ENCODE measurements around the gene NFKB2.

NFKB2 gene

DNA sequence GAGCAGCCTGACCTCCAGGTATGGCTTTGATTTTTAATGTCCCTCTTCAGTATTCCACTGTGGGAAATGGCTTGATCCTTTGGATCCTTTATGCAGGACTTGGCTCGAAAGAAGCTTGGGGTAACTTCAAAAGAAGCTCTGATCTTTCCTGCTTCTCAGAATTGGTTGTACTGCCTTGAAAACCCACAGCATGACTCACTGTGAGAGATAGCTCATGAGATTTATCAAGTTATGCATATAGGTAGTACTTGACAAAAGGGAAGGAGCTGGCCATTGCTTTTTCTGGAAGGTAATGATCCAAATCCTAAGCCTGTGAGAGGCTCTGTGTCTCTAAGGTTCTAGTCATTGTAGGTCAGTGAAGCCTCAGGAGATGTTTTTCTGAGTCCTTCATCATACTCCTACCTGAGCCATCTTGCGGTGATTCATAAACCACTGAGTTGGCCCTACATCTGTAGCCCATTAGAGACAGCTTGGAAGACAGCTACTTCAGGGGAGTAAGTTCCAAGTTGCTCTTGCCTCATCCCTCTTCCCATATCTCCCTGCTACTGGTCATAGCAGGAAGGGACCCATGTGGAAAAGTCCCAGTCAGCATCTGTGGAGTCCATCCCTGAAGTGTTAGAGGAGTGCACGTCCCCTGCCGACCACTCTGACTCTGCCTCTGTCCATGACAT is 36.7 kb upstream of the NFKB2 start:
- TF ChIP-seq YY1 (IDR thresholded peaks at IDR 0.05; ENCODE audit: low read depth) (no peak), CEBPB (IDR thresholded peaks at IDR 0.05) (no peak), RAD21 (IDR thresholded peaks at IDR 0.05; ENCODE audit: low read depth) (no peak), TAF1 (IDR thresholded peaks at IDR 0.05; ENCODE audit: low read depth) (no peak), CREB1 (IDR thresholded peaks at IDR 0.05; ENCODE audit: low read depth) (no peak), ZBTB7A (IDR thresholded peaks at IDR 0.05; ENCODE audit: low read depth) (no peak), EP300 (IDR thresholded peaks at IDR 0.05; ENCODE audit: borderline replicate concordance) (no peak), FOXM1 (IDR thresholded peaks at IDR 0.05; ENCODE audit: borderline replicate concordance, low read depth) (no peak)
- TF ChIP-seq, protein P1, sequence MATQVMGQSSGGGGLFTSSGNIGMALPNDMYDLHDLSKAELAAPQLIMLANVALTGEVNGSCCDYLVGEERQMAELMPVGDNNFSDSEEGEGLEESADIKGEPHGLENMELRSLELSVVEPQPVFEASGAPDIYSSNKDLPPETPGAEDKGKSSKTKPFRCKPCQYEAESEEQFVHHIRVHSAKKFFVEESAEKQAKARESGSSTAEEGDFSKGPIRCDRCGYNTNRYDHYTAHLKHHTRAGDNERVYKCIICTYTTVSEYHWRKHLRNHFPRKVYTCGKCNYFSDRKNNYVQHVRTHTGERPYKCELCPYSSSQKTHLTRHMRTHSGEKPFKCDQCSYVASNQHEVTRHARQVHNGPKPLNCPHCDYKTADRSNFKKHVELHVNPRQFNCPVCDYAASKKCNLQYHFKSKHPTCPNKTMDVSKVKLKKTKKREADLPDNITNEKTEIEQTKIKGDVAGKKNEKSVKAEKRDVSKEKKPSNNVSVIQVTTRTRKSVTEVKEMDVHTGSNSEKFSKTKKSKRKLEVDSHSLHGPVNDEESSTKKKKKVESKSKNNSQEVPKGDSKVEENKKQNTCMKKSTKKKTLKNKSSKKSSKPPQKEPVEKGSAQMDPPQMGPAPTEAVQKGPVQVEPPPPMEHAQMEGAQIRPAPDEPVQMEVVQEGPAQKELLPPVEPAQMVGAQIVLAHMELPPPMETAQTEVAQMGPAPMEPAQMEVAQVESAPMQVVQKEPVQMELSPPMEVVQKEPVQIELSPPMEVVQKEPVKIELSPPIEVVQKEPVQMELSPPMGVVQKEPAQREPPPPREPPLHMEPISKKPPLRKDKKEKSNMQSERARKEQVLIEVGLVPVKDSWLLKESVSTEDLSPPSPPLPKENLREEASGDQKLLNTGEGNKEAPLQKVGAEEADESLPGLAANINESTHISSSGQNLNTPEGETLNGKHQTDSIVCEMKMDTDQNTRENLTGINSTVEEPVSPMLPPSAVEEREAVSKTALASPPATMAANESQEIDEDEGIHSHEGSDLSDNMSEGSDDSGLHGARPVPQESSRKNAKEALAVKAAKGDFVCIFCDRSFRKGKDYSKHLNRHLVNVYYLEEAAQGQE (IDR thresholded peaks at IDR 0.05; ENCODE audit: low read depth): no peak

DNA sequence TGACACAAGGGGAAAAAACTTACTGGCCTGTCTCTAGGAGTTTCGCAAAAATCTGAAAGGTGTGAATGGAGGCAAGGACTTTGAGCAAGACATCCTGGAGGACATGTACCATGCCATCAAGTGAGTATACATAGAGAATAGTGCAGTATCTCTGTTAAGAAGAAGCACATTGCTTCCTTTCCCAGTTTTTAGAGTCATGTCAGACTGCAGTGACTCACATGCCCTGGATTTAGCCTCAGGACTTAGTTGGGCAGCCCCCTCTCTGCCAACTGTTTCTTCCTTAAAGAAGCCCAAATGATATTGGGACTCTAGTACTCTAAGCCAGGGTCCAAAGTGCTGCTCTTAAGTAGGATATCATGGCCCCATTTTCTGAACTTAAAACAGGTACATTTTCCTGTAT is 28.1 kb upstream of the NFKB2 start:
- TF ChIP-seq EGR1 (IDR thresholded peaks at IDR 0.05) (no peak), TAF1 (IDR thresholded peaks at IDR 0.05; ENCODE audit: low read depth) (no peak), FOXM1 (IDR thresholded peaks at IDR 0.05; ENCODE audit: borderline replicate concordance, low read depth) (no peak), CEBPB (IDR thresholded peaks at IDR 0.05) (no peak), NFIC (IDR thresholded peaks at IDR 0.05) (no peak), TCF12 (IDR thresholded peaks at IDR 0.05; ENCODE audit: low read depth) (no peak), RAD21 (IDR thresholded peaks at IDR 0.05; ENCODE audit: low read depth) (no peak), ZBTB7A (IDR thresholded peaks at IDR 0.05; ENCODE audit: low read depth) (no peak), EP300 (IDR thresholded peaks at IDR 0.05; ENCODE audit: borderline replicate concordance) (no peak), YY1 (IDR thresholded peaks at IDR 0.05; ENCODE audit: low read depth) (no peak), CREB1 (IDR thresholded peaks at IDR 0.05; ENCODE audit: low read depth) (no peak), TEAD4 (IDR thresholded peaks at IDR 0.05) (no peak)
- TF ChIP-seq, protein P1 (IDR thresholded peaks at IDR 0.05; ENCODE audit: low read depth): no peak
- TF ChIP-seq, protein P2, sequence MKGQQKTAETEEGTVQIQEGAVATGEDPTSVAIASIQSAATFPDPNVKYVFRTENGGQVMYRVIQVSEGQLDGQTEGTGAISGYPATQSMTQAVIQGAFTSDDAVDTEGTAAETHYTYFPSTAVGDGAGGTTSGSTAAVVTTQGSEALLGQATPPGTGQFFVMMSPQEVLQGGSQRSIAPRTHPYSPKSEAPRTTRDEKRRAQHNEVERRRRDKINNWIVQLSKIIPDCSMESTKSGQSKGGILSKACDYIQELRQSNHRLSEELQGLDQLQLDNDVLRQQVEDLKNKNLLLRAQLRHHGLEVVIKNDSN (IDR thresholded peaks at IDR 0.05): no peak
- TF ChIP-seq, protein P3, sequence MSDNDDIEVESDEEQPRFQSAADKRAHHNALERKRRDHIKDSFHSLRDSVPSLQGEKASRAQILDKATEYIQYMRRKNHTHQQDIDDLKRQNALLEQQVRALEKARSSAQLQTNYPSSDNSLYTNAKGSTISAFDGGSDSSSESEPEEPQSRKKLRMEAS (IDR thresholded peaks at IDR 0.05): no peak

DNA sequence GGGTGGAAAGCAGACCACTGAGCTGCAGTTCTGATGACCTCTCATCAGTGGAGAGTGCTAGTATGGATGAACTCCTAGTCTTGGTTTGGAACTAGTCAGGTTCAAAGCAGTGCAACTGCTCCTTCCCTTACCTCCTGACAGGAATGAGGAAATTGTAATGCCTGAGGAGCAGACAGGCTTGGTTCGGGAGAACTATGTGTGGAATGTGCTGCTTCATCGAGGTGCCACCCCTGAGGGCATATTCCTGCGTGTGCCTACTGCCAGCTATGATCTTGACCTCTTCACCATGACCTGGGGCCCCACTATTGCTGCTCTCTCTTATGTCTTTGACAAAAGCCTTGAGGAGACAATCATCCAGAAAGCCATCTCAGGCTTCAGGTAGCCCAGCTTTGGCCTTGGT is 27.4 kb upstream of the NFKB2 start:
- TF ChIP-seq CEBPB (IDR thresholded peaks at IDR 0.05) (no peak), TEAD4 (IDR thresholded peaks at IDR 0.05) (peak; percentile 96), EGR1 (IDR thresholded peaks at IDR 0.05) (no peak), TCF12 (IDR thresholded peaks at IDR 0.05; ENCODE audit: low read depth) (0 out of 2 replicates have a peak, but pooled peaks have one; percentile 19), EP300 (IDR thresholded peaks at IDR 0.05; ENCODE audit: borderline replicate concordance) (peak; percentile 39; the same call in 1 of the 2 replicates)

DNA sequence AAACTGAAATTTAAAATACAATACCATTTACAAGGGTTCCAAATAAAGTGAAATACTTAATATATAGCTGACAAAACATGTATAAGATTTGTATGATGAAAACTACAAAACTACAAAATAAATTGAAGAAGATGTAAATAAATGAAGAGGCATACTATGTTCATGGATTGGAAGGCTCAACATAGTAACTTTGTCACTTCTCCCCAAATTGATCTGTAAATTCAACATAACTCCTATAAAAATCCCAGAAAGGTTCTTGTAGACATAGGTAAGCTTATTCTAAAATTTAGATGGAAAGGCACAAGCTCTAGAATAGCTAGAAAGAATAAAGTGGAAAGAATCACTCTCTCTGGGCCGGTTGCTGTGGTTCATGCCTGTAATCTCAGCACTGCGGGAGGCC is 24.2 kb upstream of the NFKB2 start:
- TF ChIP-seq EGR1 (IDR thresholded peaks at IDR 0.05): no peak
- TF ChIP-seq, protein P3 (IDR thresholded peaks at IDR 0.05): no peak
- TF ChIP-seq FOXM1 (IDR thresholded peaks at IDR 0.05; ENCODE audit: borderline replicate concordance, low read depth): no peak
- TF ChIP-seq CREB1 (IDR thresholded peaks at IDR 0.05; ENCODE audit: low read depth): no peak
- no peak for TF ChIP-seq EP300 (IDR thresholded peaks at IDR 0.05; ENCODE audit: borderline replicate concordance)
- TF ChIP-seq, protein P1 (IDR thresholded peaks at IDR 0.05; ENCODE audit: low read depth): no peak
- no peak for TF ChIP-seq CEBPB (IDR thresholded peaks at IDR 0.05)
- no peak for TF ChIP-seq TEAD4 (IDR thresholded peaks at IDR 0.05)
- TF ChIP-seq NFIC (IDR thresholded peaks at IDR 0.05): no peak
- no peak for TF ChIP-seq ZBTB7A (IDR thresholded peaks at IDR 0.05; ENCODE audit: low read depth)

DNA sequence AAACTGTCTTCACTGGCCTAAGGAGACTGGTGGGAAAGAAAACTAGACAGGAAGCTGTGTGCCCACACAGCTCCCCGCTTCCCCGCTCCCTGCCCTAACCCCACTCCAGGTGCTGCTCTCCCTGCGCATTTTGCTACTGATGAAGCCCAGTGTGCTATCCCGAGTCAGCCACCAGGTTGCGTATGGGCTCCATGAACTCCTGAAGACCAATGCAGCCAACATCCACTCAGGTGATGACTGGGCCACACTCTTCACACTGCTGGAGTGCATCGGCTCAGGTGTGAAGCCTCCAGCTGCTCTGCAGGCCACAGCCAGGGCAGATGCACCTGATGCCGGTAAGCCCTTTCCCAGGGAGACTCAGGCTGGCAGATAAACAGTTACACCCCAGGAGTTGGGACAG is 20.3 kb upstream of the NFKB2 start:
- TF ChIP-seq EP300 (IDR thresholded peaks at IDR 0.05; ENCODE audit: borderline replicate concordance): no peak
- TF ChIP-seq, protein P1 (IDR thresholded peaks at IDR 0.05; ENCODE audit: low read depth): no peak
- TF ChIP-seq NFIC (IDR thresholded peaks at IDR 0.05): no peak
- no peak for TF ChIP-seq CREB1 (IDR thresholded peaks at IDR 0.05; ENCODE audit: low read depth)
- TF ChIP-seq FOXM1 (IDR thresholded peaks at IDR 0.05; ENCODE audit: borderline replicate concordance, low read depth): no peak
- TF ChIP-seq EGR1 (IDR thresholded peaks at IDR 0.05): no peak
- TF ChIP-seq TCF12 (IDR thresholded peaks at IDR 0.05; ENCODE audit: low read depth): no peak
- no peak for TF ChIP-seq CEBPB (IDR thresholded peaks at IDR 0.05)
- TF ChIP-seq, protein P3 (IDR thresholded peaks at IDR 0.05): no peak
- TF ChIP-seq ZBTB7A (IDR thresholded peaks at IDR 0.05; ENCODE audit: low read depth): no peak

Data from Ishikawa (cell line).